Measurements from ENCODE around the gene SAMD1. TPM values are rescaled to one million over a fixed set of nuclear protein-coding genes. Genes with fewer than 3 reads are reported as not detected.

Gene SAMD1
- total RNA-seq, 2 donors from 2014 or later: 52.9 to 91.3 TPM

DNA sequence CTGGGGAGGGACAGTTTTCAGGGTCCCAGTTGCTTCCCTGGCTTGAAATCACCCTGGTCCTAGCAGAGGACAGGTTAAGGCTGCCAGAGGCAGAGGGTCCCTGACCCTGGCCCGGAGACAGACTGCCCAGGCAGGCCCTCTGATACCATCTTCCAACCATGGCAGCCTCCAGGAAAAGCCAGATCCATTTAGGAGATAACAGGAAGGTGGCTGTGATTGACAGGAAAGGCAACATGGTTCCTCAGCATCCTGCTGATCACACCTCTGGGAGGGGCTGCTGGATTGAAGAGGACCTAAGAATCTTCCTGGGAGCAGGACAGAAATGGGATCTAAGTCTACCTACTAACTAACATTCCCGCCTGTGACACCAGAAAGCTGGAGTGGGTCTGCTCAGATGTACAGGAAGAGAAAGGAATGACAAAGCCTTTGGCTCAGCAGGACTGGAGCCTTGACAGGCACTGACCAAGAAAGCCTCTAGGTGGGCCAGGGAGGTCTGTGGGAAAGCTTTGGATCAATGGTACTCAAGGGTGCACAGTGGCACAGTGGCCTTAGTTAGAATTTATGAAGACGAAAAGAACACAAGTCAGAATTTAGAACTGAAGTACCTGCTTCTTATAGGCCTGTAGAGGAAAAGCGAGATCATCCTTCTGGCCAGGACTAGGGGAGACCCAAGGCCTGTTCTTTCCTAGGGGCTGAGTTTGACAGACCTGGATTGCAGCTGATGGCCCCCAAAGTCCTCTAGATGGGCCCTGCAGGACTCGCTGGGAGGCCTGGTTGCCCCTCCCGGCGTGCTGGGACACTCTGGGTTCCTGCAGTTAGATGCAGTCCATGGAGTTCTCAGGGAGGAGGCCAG, 29.3 kb upstream of the SAMD1 start:
- Histone ChIP-seq H3K9me3 (no peaks in the 10 kb centered on the region), H3K36me3 (no peaks in the 10 kb centered on the region), H3K27me3 (no peaks in the 10 kb centered on the region), H3K9ac (ENCODE audit: low read depth in 2 of 2, low read length in 2 of 2) (no peak overlapping the region), H3K4me3 (no peak overlapping the region), H3K27ac (peak overlapping the region; percentile 94), H3K4me1 (peaks cover 10% of the 10 kb centered on the region)
- intact Hi-C loops (cut with DNase I): no loop called here
- DNase-seq: no peak
- TF ChIP-seq, protein P1, sequence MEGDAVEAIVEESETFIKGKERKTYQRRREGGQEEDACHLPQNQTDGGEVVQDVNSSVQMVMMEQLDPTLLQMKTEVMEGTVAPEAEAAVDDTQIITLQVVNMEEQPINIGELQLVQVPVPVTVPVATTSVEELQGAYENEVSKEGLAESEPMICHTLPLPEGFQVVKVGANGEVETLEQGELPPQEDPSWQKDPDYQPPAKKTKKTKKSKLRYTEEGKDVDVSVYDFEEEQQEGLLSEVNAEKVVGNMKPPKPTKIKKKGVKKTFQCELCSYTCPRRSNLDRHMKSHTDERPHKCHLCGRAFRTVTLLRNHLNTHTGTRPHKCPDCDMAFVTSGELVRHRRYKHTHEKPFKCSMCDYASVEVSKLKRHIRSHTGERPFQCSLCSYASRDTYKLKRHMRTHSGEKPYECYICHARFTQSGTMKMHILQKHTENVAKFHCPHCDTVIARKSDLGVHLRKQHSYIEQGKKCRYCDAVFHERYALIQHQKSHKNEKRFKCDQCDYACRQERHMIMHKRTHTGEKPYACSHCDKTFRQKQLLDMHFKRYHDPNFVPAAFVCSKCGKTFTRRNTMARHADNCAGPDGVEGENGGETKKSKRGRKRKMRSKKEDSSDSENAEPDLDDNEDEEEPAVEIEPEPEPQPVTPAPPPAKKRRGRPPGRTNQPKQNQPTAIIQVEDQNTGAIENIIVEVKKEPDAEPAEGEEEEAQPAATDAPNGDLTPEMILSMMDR (IDR thresholded peaks at IDR 0.05): no peak

DNA sequence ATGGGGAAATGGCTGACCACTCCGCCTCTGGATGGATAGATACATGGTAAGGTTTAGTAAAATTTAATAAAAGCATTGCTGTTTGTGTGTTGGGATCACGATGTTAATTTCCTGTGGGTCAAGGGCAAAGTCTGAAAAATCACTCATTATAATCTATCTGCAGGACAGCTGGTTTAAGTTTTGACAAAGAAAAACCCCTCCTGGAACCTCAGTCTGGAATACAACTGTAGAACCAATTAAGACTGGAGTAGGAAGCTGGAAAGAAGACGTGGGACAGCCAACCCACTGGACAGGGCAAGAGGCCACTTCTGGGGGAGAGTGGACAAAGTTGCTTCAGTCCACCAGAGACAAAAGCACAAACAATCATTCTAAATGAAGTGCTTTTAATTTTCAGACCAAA, 28.6 kb upstream of the SAMD1 start:
- H3K9me3 ChIP-seq: no peaks in the 10 kb centered on the region
- peaks cover 10% of the 10 kb centered on the region for H3K4me1 ChIP-seq
- H3K27me3 ChIP-seq: no peaks in the 10 kb centered on the region
- H3K4me3 ChIP-seq: no peak overlapping the region
- intact Hi-C loops (cut with DNase I): no loop called here
- H3K27ac ChIP-seq: peak overlapping the region; percentile 94
- TF ChIP-seq, protein P1 (IDR thresholded peaks at IDR 0.05): no peak
- DNase-seq: no peak
- no peaks in the 10 kb centered on the region for H3K36me3 ChIP-seq
- peak overlapping the region; percentile 88 to 95 for H3K9ac ChIP-seq (ENCODE audit: low read depth in 2 of 2, low read length in 2 of 2)

DNA sequence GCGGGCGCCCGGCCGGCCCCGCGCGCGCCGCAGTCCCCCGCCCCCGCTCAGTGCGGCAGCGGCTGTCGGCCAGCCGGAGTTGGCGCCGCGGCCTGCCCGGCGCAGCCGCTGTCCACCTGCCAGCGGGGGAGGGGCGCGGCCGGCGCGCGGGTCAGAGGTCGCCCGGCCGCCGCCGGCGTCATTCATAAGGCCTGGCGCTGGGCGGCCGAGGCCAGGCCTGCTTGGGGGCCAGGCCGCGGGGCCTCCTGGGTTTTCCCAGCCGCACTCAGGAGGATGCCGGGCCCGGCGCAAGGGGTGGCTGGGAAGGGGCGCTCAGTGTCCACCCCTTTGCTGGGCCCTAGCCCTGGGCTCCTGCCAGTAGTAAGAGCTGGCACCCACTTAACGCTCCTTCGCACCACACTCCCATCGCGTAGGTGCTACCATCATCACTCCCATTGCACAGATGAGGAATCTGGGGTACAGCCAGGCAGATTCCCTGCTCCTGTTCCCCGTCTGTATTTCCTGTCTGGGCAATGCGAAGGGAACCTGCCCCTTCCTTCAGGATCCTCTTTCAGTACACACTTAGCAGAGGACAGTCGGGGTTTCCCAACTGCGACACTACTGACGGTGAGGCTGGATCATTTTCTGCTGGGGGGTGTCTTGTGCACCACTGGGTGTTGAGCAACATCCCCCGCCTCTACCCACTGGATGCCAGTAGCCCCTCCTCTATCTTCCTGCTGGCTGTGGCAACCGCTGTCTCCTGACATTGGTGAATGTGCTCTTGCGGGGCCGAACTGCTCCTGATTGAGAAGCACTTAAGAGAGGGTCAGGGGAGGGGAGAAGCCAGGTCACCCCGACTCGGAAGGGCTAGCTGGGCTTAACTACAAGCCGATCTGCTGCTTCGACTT, 27.9 kb upstream of the SAMD1 start:
- intact Hi-C loops (cut with DNase I): no loop called here
- Histone ChIP-seq H3K9ac (ENCODE audit: low read depth in 2 of 2, low read length in 2 of 2) (peak overlapping the region; percentile 88 to 95), H3K36me3 (no peaks in the 10 kb centered on the region), H3K4me1 (peaks cover 10% of the 10 kb centered on the region), H3K27ac (peak overlapping the region; percentile 94), H3K9me3 (no peaks in the 10 kb centered on the region), H3K27me3 (no peaks in the 10 kb centered on the region), H3K4me3 (peak overlapping the region; percentile 51)
- peak; percentile 61 for DNase-seq
- TF ChIP-seq, protein P1 (IDR thresholded peaks at IDR 0.05): no peak

DNA sequence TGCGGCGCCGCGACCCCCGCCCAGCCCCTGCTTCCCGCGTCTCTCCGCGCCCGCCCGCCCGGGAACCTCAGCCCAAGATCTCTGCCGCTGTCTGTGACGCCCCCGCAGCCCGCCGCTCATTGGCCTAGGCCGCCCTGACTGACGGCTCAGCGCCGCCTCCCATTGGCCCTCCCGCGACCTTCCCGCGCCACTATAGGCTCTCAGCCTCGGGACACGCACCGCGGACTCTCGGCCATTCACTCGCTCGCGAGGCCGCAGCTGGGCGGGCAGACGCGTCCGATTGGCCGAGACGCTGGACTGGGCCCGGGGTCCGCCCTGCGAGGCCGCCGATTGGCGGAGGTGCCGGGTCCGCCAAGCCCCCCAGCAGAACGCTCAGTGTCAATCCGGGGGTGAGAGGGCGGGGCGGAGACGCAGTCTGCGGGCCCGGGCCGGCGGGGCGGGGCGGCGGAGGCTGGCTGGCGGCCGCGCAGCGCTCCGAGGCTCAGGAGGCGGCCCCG, 27.2 kb upstream of the SAMD1 start, which contains the start of gene PRKACA:
TSS of gene PRKACA (minus strand) at position 95 of the 497 bp plus-strand sequence. CDS start 215 bp downstream, outside the sequence.
- peak; percentile 98 for DNase-seq
- H3K9ac ChIP-seq (ENCODE audit: low read depth in 2 of 2, low read length in 2 of 2): peak within 1 kb of the TSS; percentile 89 to 95
- H3K4me1 ChIP-seq: peaks cover 10% of the 10 kb centered on the region
- TF ChIP-seq, protein P1 (IDR thresholded peaks at IDR 0.05): no peak
- no peaks in the 10 kb centered on the region for H3K36me3 ChIP-seq
- intact Hi-C loops (cut with DNase I): no loop called here
- H3K27me3 ChIP-seq: no peaks in the 10 kb centered on the region
- H3K9me3 ChIP-seq: no peaks in the 10 kb centered on the region
- peak within 1 kb of the TSS; percentile 88 for H3K4me3 ChIP-seq
- H3K27ac ChIP-seq: peak within 1 kb of the TSS; percentile 94

DNA sequence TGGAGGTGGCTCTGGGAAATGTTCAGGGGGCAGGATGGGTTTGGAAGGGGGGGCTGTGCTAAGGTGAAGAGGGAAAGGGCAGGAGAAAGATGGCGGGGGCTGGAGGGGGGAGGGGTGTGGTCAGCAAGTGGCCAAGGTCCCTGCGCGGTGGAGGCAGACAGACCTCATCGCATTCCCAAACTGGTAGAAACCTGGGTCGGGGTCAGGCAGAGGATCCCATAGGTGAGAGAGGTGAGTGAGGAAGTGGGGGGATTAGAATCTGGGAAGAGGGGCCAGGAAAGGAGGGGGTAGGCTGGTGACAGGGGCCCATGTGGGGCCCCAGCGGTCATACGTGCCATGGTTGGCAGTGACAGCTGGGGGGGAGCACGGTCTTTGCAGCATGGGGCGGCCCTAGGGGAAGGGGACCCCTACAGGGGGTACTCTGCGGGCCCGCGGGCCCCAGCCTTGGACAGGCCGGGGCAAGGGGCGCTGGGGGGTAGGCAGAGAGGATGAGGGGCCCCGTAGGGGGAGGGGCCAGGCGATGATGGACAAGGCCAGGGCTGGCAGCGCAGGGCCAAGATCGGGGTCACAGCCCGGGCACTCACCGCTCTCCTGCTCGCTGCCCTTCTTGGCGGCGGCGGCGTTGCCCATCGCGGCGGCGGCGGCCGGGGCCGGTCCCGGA, 26.5 kb upstream of the SAMD1 start:
- Histone ChIP-seq H3K9me3 (no peaks in the 10 kb centered on the region), H3K9ac (ENCODE audit: low read depth in 2 of 2, low read length in 2 of 2) (peak overlapping the region; percentile 80 to 89), H3K27ac (peak overlapping the region; percentile 40), H3K4me1 (peaks cover 10% of the 10 kb centered on the region), H3K36me3 (no peaks in the 10 kb centered on the region), H3K4me3 (peak overlapping the region; percentile 88), H3K27me3 (no peaks in the 10 kb centered on the region)
- intact Hi-C loops (cut with DNase I): no loop called here
- peak; percentile 31 for DNase-seq
- TF ChIP-seq, protein P1 (IDR thresholded peaks at IDR 0.05): no peak
